WERI-Rb-1 (cell line): ENCODE measurements around the gene SLC24A3.

Experiments
- DNase-seq: peaks from one replicate; pipeline ENCODE4 v3.0.0-alpha.2; 2020
- H3K27ac ChIP-seq: fragments of 250-450 bp; sonication (Bioruptor Pico); 2 replicates; pipeline ENCODE4 v1.5.1; 2020; ENCODE audit warnings: mild to moderate bottlenecking, moderate library complexity
- H3K27me3 ChIP-seq: fragments of 250-450 bp; sonication (Bioruptor Pico); 2 replicates; pipeline ENCODE4 v1.5.1; 2021; ENCODE audit warnings: mild to moderate bottlenecking, low read depth, moderate library complexity; ENCODE audit not compliant: insufficient read depth, severe bottlenecking
- H3K36me3 ChIP-seq: fragments of 250-450 bp; sonication (Bioruptor Pico); 2 replicates; pipeline ENCODE4 v1.5.1; 2020; ENCODE audit warnings: mild to moderate bottlenecking, moderate library complexity
- H3K4me3 ChIP-seq: 2 replicates; pipeline ENCODE4 v1.5.1; 2011; ENCODE audit warnings: low read depth, mild to moderate bottlenecking, control low read depth, low read length
- H3K9me3 ChIP-seq: fragments of 250-450 bp; sonication (Bioruptor Pico); 2 replicates; pipeline ENCODE4 v1.5.1; 2021; ENCODE audit warnings: mild to moderate bottlenecking, moderate library complexity; ENCODE audit not compliant: severe bottlenecking
- CTCF ChIP-seq: IDR thresholded peaks from 2 replicates; pipeline ENCODE4 v1.5.1; 2011; ENCODE audit warnings: low read depth, mild to moderate bottlenecking, control low read depth, inconsistent platforms, low read length

SLC24A3 gene

GRCh38 chr20:19602675-19603375 lies 390.4 kb downstream of the SLC24A3 start:
- Histone ChIP-seq H3K27ac (no peak overlapping the region), H3K4me3 (no peak overlapping the region), H3K9me3 (no peaks in the 10 kb centered on the region), H3K27me3 (peaks cover 86% of the 10 kb centered on the region), H3K36me3 (no peaks in the 10 kb centered on the region)
- DNase-seq, result no peak
- no peak for TF ChIP-seq CTCF

- H3K36me3 ChIP-seq, result no peaks in the 10 kb centered on the region
- no peak for TF ChIP-seq CTCF
- DNase-seq, result no peak
- H3K9me3 ChIP-seq, result no peaks in the 10 kb centered on the region
- no peak overlapping the region for H3K4me3 ChIP-seq
- no peak overlapping the region for H3K27ac ChIP-seq
- H3K27me3 ChIP-seq, result peaks cover 87% of the 10 kb centered on the region
Observed at GRCh38 chr20:19603376-19603750, 390.9 kb downstream of the SLC24A3 start.

GRCh38 chr20:19605786-19606485 lies 393.5 kb downstream of the SLC24A3 start:
- Histone ChIP-seq H3K27me3 (peaks cover 81% of the 10 kb centered on the region), H3K36me3 (no peaks in the 10 kb centered on the region), H3K9me3 (no peaks in the 10 kb centered on the region), H3K4me3 (no peak overlapping the region), H3K27ac (no peak overlapping the region)
- no peak for DNase-seq
- no peak for TF ChIP-seq CTCF

GRCh38 chr20:19609642-19610223 lies 397.3 kb downstream of the SLC24A3 start:
- Histone ChIP-seq H3K36me3 (no peaks in the 10 kb centered on the region), H3K4me3 (no peak overlapping the region), H3K27ac (no peak overlapping the region), H3K27me3 (peaks cover 71% of the 10 kb centered on the region), H3K9me3 (no peaks in the 10 kb centered on the region)
- TF ChIP-seq CTCF, result no peak
- no peak for DNase-seq

GRCh38 chr20:19615629-19616028 lies 403.2 kb downstream of the SLC24A3 start:
- TF ChIP-seq CTCF, result no peak
- Histone ChIP-seq H3K36me3 (no peaks in the 10 kb centered on the region), H3K27me3 (peaks cover 69% of the 10 kb centered on the region), H3K9me3 (no peaks in the 10 kb centered on the region), H3K4me3 (no peak overlapping the region), H3K27ac (no peak overlapping the region)
- no peak for DNase-seq
